Nephron progenitor cell (in vitro differentiated cells): ENCODE data around the gene ALK.

Experiments used
- DNase-seq: peaks from one replicate; pipeline ENCODE4 v3.0.0; 2021
- H3K27ac Mint-ChIP-seq: 2 replicates; pipeline ENCODE4 v1.8.0; 2021; ENCODE audit warnings: mild to moderate bottlenecking, moderate library complexity, mixed read lengths
- H3K27me3 Mint-ChIP-seq: 2 replicates; pipeline ENCODE4 v1.8.0; 2021; ENCODE audit warnings: mild to moderate bottlenecking, low read depth, mixed read lengths; ENCODE audit not compliant: poor library complexity
- H3K36me3 Mint-ChIP-seq: 2 replicates; pipeline ENCODE4 v1.8.0; 2021; ENCODE audit warnings: low read depth, mixed read lengths
- H3K4me1 Mint-ChIP-seq: 2 replicates; pipeline ENCODE4 v1.8.0; 2021; ENCODE audit warnings: mixed read lengths
- H3K4me3 Mint-ChIP-seq: 2 replicates; pipeline ENCODE4 v1.8.0; 2021; ENCODE audit warnings: mild to moderate bottlenecking, moderate library complexity, mixed read lengths
- H3K9me3 Mint-ChIP-seq: 2 replicates; pipeline ENCODE4 v1.8.0; 2021; ENCODE audit warnings: mild to moderate bottlenecking, moderate library complexity, mixed read lengths
- TF ChIP-seq, protein P1 (sequence below): fragments of 200-600 bp; sonication (generic); IDR thresholded peaks from 2 replicates; pipeline ENCODE4 v1.5.0; 2021; ENCODE audit warnings: antibody characterized with exemption

The ALK gene

DNA sequence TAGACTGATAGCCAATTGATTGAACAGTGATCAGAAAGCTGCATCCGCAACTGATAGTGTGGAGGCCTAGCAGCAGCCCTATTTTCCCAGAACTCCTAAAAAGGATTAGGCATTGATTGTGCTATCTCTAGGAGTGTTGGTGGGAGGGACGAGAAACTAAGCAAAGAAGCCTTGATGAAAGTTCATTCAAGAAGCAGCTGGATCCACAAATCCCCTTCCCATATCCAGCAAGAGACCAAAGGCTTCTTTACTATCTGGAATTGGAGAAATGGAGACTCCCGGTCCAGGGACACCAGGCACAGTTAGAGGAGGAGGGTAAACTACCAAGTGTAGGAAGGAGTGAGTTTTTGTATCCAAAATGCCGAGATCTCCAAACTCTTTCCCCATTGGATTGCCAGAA, 151.5 kb downstream of the ALK start:
- TF ChIP-seq, protein P1, sequence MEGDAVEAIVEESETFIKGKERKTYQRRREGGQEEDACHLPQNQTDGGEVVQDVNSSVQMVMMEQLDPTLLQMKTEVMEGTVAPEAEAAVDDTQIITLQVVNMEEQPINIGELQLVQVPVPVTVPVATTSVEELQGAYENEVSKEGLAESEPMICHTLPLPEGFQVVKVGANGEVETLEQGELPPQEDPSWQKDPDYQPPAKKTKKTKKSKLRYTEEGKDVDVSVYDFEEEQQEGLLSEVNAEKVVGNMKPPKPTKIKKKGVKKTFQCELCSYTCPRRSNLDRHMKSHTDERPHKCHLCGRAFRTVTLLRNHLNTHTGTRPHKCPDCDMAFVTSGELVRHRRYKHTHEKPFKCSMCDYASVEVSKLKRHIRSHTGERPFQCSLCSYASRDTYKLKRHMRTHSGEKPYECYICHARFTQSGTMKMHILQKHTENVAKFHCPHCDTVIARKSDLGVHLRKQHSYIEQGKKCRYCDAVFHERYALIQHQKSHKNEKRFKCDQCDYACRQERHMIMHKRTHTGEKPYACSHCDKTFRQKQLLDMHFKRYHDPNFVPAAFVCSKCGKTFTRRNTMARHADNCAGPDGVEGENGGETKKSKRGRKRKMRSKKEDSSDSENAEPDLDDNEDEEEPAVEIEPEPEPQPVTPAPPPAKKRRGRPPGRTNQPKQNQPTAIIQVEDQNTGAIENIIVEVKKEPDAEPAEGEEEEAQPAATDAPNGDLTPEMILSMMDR: no peak
- H3K27ac Mint-ChIP-seq: no peak overlapping the region
- peaks cover 9% of the 10 kb centered on the region for H3K27me3 Mint-ChIP-seq
- H3K4me3 Mint-ChIP-seq: no peak overlapping the region
- peaks cover 8% of the 10 kb centered on the region for H3K4me1 Mint-ChIP-seq
- H3K9me3 Mint-ChIP-seq: no peaks in the 10 kb centered on the region
- DNase-seq: no peak
- no peaks in the 10 kb centered on the region for H3K36me3 Mint-ChIP-seq

DNA sequence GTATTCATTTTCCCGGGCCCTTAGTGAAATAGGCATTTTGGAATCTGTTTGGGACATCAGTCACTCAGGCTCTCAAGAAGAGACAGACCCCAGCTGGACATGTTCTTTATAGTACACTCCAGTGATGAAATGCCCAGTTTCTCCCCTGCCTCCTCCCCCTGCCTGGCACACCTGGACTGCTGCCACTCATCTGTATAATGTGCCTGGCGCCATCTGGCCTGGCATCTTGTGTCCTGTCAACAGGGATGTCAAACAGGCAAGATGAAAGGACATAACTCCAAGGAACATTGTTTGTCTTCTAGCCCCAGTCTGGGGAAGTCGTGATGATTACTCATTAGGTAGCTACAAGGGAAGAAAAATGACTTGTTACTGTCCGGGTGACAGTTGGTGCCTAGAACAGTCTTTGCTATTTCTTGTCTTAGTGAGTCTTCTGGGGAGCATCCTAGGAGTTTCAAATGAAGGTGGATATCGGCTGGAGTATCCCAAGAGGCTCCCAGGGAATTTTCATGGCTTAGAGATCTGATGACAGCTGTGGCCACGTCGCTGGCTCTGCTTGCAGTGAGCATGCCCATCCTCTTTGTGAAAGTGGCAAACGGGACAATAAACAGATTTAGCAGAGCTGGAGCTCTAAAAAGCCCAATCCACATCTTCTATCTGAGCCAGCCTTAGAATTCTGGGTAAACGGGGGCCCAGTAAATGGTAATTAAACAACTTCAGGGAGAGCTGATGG, 153.6 kb downstream of the ALK start:
- no peaks in the 10 kb centered on the region for H3K9me3 Mint-ChIP-seq
- peaks cover 16% of the 10 kb centered on the region for H3K4me1 Mint-ChIP-seq
- no peak overlapping the region for H3K4me3 Mint-ChIP-seq
- H3K27ac Mint-ChIP-seq: no peak overlapping the region
- DNase-seq: no peak
- TF ChIP-seq, protein P1: no peak
- H3K36me3 Mint-ChIP-seq: no peaks in the 10 kb centered on the region
- H3K27me3 Mint-ChIP-seq: peaks cover 15% of the 10 kb centered on the region

DNA sequence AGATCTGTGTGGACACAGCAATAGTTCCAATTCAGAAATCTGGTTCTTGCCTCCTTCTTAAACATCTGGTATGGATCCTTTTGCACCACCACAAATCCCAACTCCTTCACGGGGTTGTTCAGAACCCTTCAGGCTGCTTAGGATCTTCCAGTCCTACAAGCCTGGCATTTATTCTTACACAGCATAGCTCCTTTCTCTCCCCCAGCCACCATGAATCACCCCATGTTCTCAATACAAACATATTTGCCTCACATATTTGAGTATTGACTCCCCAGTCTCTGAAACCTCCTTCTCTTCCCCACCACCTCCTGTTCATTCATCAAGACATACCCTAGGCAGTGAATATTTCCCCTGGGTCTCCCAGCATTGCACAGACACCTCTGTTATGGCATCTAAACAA, 155.2 kb downstream of the ALK start:
- TF ChIP-seq, protein P1: no peak
- peaks cover 11% of the 10 kb centered on the region for H3K27me3 Mint-ChIP-seq

DNA sequence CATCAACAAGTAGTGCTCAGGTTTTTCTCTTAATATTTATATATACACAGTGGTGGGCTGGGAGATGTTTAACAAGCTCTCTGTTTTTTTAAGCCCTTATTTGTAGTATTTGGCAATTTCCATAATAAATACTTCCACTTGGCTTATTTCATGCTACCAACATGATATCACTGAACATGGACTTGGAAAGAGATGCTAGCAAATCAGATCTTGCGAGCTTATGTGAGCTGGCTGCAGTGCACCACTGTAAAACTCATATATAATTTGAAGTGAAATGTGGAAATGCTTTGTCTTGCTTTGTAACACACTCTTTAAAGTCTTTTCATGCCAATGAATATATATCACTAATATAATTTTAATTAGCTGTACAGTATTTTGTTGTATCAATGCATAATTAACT, 155.7 kb downstream of the ALK start:
- H3K9me3 Mint-ChIP-seq: no peaks in the 10 kb centered on the region
- DNase-seq: no peak

More for the DNA sequence above, 155.2 kb downstream of the ALK start:
- no peak overlapping the region for H3K4me3 Mint-ChIP-seq
- DNase-seq: no peak
- H3K9me3 Mint-ChIP-seq: no peaks in the 10 kb centered on the region
- peaks cover 27% of the 10 kb centered on the region for H3K4me1 Mint-ChIP-seq
- H3K27ac Mint-ChIP-seq: no peak overlapping the region
- H3K36me3 Mint-ChIP-seq: no peaks in the 10 kb centered on the region

DNA sequence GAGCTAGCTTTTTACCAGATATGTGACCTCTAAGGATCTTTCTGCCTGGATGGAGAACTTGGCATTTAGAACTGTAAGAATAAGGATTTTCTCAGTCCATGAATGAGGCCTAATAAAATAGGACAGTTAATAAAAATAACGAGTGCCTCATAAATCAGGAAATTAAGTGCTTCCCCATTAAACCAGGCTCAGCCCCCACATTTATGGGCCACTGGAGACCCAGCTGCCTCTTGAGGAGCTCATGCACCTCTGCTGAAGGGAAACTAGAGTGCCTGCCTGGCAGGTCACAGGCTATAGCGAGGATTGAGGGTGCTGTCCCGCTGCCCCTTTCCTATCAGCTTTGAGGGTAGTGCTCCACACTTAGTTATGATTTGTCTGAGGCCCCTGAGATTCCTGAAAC, 158.0 kb downstream of the ALK start:
- Mint-ChIP-seq H3K36me3 (no peaks in the 10 kb centered on the region), H3K27ac (no peak overlapping the region), H3K4me1 (peaks cover 47% of the 10 kb centered on the region), H3K27me3 (peaks cover 11% of the 10 kb centered on the region), H3K4me3 (no peak overlapping the region), H3K9me3 (no peaks in the 10 kb centered on the region)
- TF ChIP-seq, protein P1: no peak
- DNase-seq: no peak

More for the DNA sequence above, 155.7 kb downstream of the ALK start:
- Mint-ChIP-seq H3K36me3 (no peaks in the 10 kb centered on the region), H3K4me1 (peaks cover 31% of the 10 kb centered on the region), H3K4me3 (no peak overlapping the region), H3K27ac (no peak overlapping the region), H3K27me3 (peaks cover 11% of the 10 kb centered on the region)
- TF ChIP-seq, protein P1: no peak

DNA sequence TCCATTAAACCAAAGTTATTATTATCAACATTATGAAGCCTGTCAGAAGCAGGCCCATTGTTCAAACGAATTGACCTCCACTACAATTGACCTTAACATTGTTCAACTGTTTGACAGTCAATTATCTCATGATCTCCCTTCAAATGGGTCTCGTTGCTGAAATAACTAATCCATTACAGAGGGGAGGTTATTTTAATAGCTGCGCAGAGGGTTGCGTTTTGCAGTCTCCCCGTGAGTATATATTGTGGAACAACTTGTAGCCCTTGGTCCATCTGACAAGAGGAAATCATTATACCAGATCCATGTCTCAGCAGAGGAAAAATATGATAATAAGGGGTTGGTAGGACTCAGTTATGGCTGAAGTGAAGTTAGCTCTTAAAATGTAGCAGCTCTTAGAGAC, 159.1 kb downstream of the ALK start:
- Mint-ChIP-seq H3K27me3 (peaks cover 8% of the 10 kb centered on the region), H3K9me3 (no peaks in the 10 kb centered on the region), H3K4me1 (peaks cover 39% of the 10 kb centered on the region), H3K4me3 (no peak overlapping the region), H3K36me3 (no peaks in the 10 kb centered on the region), H3K27ac (no peak overlapping the region)
- DNase-seq: no peak
- TF ChIP-seq, protein P1: no peak
